HL-60/S4 treated with retinoic acid at 250 ng/mL for 4 days and 3 days (cell line): ENCODE data around the gene EPN1.

Experiments used
- in situ Hi-C: fragments of 300-500 bp; cut with MboI; formaldehyde crosslinking; loops from 2 replicates; pipeline ENCODE4 v1.7.0; 2022; ENCODE audit warnings: low sequenced_read_pairs

EPN1 gene

GRCh38 chr19:55678121-55678671 lies 3.2 kb downstream of the EPN1 start:
- in situ Hi-C loops, result no loop called here

- in situ Hi-C loops, result no loop called here
These were observed 4.6 kb downstream of the EPN1 start for GRCh38 chr19:55679343-55680257.

- in situ Hi-C loops, result no loop called here
These were observed 5.5 kb downstream of the EPN1 start for GRCh38 chr19:55680339-55681130.

- in situ Hi-C loops, result no loop called here
These were observed 6.4 kb downstream of the EPN1 start for GRCh38 chr19:55681131-55682092.

GRCh38 chr19:55683449-55684261 lies 8.6 kb downstream of the EPN1 start:
- in situ Hi-C loops, result no loop called here

GRCh38 chr19:55684946-55685681 lies 10.1 kb downstream of the EPN1 start:
- in situ Hi-C loops, result no loop called here

- in situ Hi-C loops, result no loop called here
These were observed 10.8 kb downstream of the EPN1 start for GRCh38 chr19:55685776-55686175.

- in situ Hi-C loops, result no loop called here
These were observed 11.5 kb downstream of the EPN1 start for GRCh38 chr19:55686311-55687050.

GRCh38 chr19:55687281-55688201 lies 12.5 kb downstream of the EPN1 start:
- in situ Hi-C loops, result no loop called here

- in situ Hi-C loops, result no loop called here
These were observed 13.6 kb downstream of the EPN1 start for GRCh38 chr19:55688422-55689218.

GRCh38 chr19:55689411-55690108 lies 14.5 kb downstream of the EPN1 start:
- in situ Hi-C loops, result no loop called here

- in situ Hi-C loops, result no loop called here
These were observed 15.2 kb downstream of the EPN1 start for GRCh38 chr19:55690109-55690768.

GRCh38 chr19:55690769-55691545 lies 15.9 kb downstream of the EPN1 start:
- in situ Hi-C loops, result no loop called here
